B cell (primary cell): ENCODE results near the gene HMCN1.

Experiments used
- EZH2 ChIP-seq: IDR thresholded peaks from 2 replicates; pipeline ENCODE4 v1.6.1; 2012; ENCODE audit warnings: borderline replicate concordance, low read depth, mild to moderate bottlenecking, moderate library complexity, low read length; ENCODE audit not compliant: insufficient read depth, poor library complexity, severe bottlenecking
- TF ChIP-seq, protein P1 (sequence below): fragments of 200-600 bp; IDR thresholded peaks from one replicate; pipeline ENCODE4 v1.8.0; 2022; ENCODE audit warnings: antibody characterized with exemption, mild to moderate bottlenecking

- TF ChIP-seq, protein P1, sequence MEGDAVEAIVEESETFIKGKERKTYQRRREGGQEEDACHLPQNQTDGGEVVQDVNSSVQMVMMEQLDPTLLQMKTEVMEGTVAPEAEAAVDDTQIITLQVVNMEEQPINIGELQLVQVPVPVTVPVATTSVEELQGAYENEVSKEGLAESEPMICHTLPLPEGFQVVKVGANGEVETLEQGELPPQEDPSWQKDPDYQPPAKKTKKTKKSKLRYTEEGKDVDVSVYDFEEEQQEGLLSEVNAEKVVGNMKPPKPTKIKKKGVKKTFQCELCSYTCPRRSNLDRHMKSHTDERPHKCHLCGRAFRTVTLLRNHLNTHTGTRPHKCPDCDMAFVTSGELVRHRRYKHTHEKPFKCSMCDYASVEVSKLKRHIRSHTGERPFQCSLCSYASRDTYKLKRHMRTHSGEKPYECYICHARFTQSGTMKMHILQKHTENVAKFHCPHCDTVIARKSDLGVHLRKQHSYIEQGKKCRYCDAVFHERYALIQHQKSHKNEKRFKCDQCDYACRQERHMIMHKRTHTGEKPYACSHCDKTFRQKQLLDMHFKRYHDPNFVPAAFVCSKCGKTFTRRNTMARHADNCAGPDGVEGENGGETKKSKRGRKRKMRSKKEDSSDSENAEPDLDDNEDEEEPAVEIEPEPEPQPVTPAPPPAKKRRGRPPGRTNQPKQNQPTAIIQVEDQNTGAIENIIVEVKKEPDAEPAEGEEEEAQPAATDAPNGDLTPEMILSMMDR: no peak
- TF ChIP-seq EZH2: no peak
Observed at GRCh38 chr1:185789501-185790193, 55.5 kb downstream of the HMCN1 start.
